GM12878 (cell line): Measurements from ENCODE around the gene CALD1.

Experiments used
- GABPA ChIP-seq: IDR thresholded peaks from 2 replicates; pipeline ENCODE4 v1.6.1; 2014; ENCODE audit warnings: antibody characterized with exemption, low read depth, mild to moderate bottlenecking, inconsistent platforms
- POLR2AphosphoS5 ChIP-seq: IDR thresholded peaks from 2 replicates; pipeline ENCODE4 v1.6.1; 2011; ENCODE audit warnings: mild to moderate bottlenecking, low read length, inconsistent platforms
- ZZZ3 ChIP-seq: IDR thresholded peaks from 2 replicates; pipeline ENCODE4 v1.6.1; 2011; ENCODE audit warnings: low read depth; ENCODE audit not compliant: control insufficient read depth, insufficient read length
- TF ChIP-seq, protein P1 (sequence below): IDR thresholded peaks from 2 replicates; pipeline ENCODE4 v1.6.1; 2011; ENCODE audit warnings: low read depth, low read length, improper control_type of control experiment, borderline replicate concordance

DNA sequence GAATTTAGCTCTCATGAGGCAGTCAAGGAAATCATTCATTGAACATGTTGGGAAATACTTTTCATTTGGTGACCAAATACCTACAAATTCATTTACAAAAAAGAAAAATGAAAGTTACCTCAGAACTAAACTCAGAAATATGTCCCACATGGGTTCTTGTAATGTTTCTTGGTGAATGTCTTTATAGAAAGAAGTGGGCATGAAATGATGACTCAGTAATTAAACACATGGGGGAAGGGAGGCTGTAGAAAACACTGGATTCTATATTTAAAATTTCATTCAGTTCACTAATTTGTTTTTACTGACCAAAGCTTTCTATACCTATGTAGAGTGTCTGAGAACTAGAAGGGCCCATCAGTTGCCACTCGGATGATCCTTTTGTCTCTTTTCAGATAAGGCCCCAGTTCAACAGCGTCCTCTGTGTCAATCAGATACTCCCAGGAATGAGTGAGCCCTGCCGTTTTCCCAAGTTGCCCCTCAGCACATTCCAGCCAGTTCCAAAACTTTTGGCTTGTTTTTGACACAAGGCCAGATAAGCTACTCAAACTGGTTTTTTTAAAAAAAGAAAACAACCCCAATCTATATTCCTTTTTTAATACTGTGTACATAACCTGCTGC is 157.6 kb downstream of the CALD1 start:
- no peak for TF ChIP-seq ZZZ3
- TF ChIP-seq, protein P1, sequence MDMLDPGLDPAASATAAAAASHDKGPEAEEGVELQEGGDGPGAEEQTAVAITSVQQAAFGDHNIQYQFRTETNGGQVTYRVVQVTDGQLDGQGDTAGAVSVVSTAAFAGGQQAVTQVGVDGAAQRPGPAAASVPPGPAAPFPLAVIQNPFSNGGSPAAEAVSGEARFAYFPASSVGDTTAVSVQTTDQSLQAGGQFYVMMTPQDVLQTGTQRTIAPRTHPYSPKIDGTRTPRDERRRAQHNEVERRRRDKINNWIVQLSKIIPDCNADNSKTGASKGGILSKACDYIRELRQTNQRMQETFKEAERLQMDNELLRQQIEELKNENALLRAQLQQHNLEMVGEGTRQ = no peak
- no peak for TF ChIP-seq POLR2AphosphoS5
- no peak for TF ChIP-seq GABPA
